Activated CD4-positive, CD25-positive, alpha-beta regulatory T cell treated with anti-CD3 and anti-CD28 coated beads, Interleukin-2, amount 50 U/mL, for 24 hours (primary cell): ENCODE results near the gene KIAA0408.
A peak's percentile ranks its signal among the peaks of the same experiment; 100 is the strongest.

Experiments used
- ATAC-seq, 2 donors: fragments of 150-1000 bp; cut with Tn5 transposase; one replicate each; pipeline ENCODE4 v1.10.0; 2021; ENCODE audit warnings: mild to moderate bottlenecking in 1 of 2, moderate library complexity in 1 of 2

The KIAA0408 gene

GRCh38 chr6:127459231-127459641 lies at the start of gene KIAA0408:
Gene KIAA0408 (minus strand): TSS chr6:127459389. CDS start chr6:127453981, 5,408 bp downstream.
- no peak for ATAC-seq

- ATAC-seq, result no peak
Observed at GRCh38 chr6:127506894-127507293, 47.7 kb upstream of the KIAA0408 start.

- no peak for ATAC-seq
Observed at GRCh38 chr6:127503022-127503421, 43.8 kb upstream of the KIAA0408 start.

- ATAC-seq, result no peak
Observed at GRCh38 chr6:127497410-127497809, 38.2 kb upstream of the KIAA0408 start.

GRCh38 chr6:127496471-127496870 lies 37.3 kb upstream of the KIAA0408 start:
- no peak for ATAC-seq

- ATAC-seq, result no peak
Observed at GRCh38 chr6:127494240-127494767, 35.1 kb upstream of the KIAA0408 start.

GRCh38 chr6:127489248-127489647 lies 30.1 kb upstream of the KIAA0408 start:
- ATAC-seq, result no peak

GRCh38 chr6:127486934-127487333 lies 27.7 kb upstream of the KIAA0408 start:
- no peak for ATAC-seq

GRCh38 chr6:127484212-127484863 lies 25.1 kb upstream of the KIAA0408 start:
- peak; percentile 85 to 87 for ATAC-seq

GRCh38 chr6:127483399-127484055 lies 24.3 kb upstream of the KIAA0408 start:
- ATAC-seq, result no peak

- ATAC-seq, result no peak
Observed at GRCh38 chr6:127482325-127482724, 23.1 kb upstream of the KIAA0408 start.

- no peak for ATAC-seq
Observed at GRCh38 chr6:127481628-127482027, 22.4 kb upstream of the KIAA0408 start.

- no peak for ATAC-seq
Observed at GRCh38 chr6:127481111-127481510, 21.9 kb upstream of the KIAA0408 start.

- ATAC-seq, result no peak
Observed at GRCh38 chr6:127477658-127478057, 18.5 kb upstream of the KIAA0408 start.

- ATAC-seq, result no peak
Observed at GRCh38 chr6:127475823-127476176, 16.6 kb upstream of the KIAA0408 start.

GRCh38 chr6:127475135-127475822 lies 16.1 kb upstream of the KIAA0408 start:
- no peak for ATAC-seq

GRCh38 chr6:127471379-127472255 lies 12.4 kb upstream of the KIAA0408 start:
- no peak for ATAC-seq

GRCh38 chr6:127468936-127469335 lies 9.7 kb upstream of the KIAA0408 start:
- ATAC-seq, result no peak

- no peak for ATAC-seq
Observed at GRCh38 chr6:127466416-127466815, 7.2 kb upstream of the KIAA0408 start.

GRCh38 chr6:127464881-127465459 lies 5.8 kb upstream of the KIAA0408 start:
- ATAC-seq, result peak; percentile 76 to 79

GRCh38 chr6:127464161-127464880 lies 5.1 kb upstream of the KIAA0408 start:
- no peak for ATAC-seq

- ATAC-seq, result no peak
Observed at GRCh38 chr6:127463056-127463455, 3.9 kb upstream of the KIAA0408 start.
